ENCODE measurements around the gene RELA. TPM values are rescaled to one million over a fixed set of nuclear protein-coding genes. Genes with fewer than 3 reads are reported as not detected.

The RELA gene
- total and polyA plus RNA-seq, 8 donors = 51.3 to 70.6 (median 58.8) TPM

DNA sequence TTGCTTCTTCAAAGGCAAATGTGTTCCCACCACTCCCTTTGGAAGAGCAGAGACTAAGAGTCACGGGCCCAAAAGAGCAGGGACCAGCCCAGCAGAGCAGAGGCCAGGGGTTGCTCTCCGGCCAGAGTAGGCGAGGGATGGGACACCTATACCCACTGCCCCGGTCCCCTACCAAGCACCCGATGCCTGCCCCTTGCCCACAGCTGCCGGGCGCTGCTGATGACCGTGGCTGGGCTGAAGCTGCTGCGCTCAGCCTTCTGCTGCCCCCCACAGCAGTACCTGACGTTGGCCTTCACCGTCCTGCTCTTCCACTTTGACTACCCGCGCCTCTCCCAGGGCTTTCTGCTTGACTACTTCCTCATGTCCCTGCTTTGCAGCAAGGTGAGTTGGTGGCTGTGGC is 35.5 kb downstream of the RELA start:
- no peak for ATAC-seq

DNA sequence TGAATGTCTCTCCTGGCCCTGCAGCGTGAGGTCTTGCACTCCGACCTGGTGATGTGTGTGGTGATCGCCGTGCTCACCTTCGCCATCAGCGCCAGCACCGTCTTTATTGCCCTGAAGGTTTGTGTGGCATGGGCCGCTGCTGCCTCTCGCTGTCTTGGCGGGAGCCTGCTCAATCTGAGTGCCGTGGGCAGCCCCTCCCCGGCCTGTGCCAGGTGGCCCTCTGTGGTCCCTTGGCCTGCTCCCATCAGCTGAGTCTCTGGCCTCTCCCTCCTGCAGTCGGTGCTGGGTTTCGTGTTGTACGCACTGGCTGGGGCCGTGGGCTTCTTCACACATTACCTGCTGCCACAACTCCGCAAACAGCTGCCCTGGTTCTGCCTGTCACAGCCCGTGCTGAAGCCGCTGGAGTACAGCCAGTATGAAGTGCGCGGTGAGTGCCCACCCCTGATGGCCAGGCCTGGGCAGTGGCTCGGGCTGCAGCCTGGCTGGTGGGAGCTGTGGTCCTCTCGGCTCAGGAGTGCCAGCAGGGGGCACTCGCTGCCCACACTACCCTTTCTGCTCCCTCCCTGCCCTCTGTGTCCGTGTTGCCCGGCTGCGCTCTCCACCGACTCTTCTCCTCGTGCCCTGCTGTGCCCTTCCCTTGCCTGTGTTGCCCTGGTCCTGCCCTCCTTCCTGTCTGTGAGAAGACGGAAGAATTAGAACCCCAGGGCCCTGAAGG is 36.9 kb downstream of the RELA start:
- peak in 3 of 4 donors; percentile 67 to 93 (median 70) for DNase-seq
- ATAC-seq = peak; percentile 85
- H3K9me3 ChIP-seq = no peaks in the 10 kb centered on the region
- intact Hi-C loops (cut with DNase I) = loop anchor here in 1 of 2 donors (10.0 kb wide), 1 partner anchor 79 kb away; no protein-coding TSS in a partner anchor
- peaks cover 0 to 100% of the 10 kb centered on the region in 2 donors for H3K36me3 ChIP-seq
- H3K27me3 ChIP-seq = no peaks in the 10 kb centered on the region
- H3K4me3 ChIP-seq = no peak overlapping the region
- peaks cover 0 to 7% of the 10 kb centered on the region in 2 donors for H3K4me1 ChIP-seq
- H3K27ac ChIP-seq = no peak overlapping the region
- TF ChIP-seq, protein P1, sequence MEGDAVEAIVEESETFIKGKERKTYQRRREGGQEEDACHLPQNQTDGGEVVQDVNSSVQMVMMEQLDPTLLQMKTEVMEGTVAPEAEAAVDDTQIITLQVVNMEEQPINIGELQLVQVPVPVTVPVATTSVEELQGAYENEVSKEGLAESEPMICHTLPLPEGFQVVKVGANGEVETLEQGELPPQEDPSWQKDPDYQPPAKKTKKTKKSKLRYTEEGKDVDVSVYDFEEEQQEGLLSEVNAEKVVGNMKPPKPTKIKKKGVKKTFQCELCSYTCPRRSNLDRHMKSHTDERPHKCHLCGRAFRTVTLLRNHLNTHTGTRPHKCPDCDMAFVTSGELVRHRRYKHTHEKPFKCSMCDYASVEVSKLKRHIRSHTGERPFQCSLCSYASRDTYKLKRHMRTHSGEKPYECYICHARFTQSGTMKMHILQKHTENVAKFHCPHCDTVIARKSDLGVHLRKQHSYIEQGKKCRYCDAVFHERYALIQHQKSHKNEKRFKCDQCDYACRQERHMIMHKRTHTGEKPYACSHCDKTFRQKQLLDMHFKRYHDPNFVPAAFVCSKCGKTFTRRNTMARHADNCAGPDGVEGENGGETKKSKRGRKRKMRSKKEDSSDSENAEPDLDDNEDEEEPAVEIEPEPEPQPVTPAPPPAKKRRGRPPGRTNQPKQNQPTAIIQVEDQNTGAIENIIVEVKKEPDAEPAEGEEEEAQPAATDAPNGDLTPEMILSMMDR (IDR thresholded peaks at IDR 0.05) = peak; percentile 67 to 85

More for the DNA sequence above, 35.5 kb downstream of the RELA start:
- H3K4me1 ChIP-seq = peaks cover 0 to 7% of the 10 kb centered on the region in 2 donors
- no peak overlapping the region for H3K27ac ChIP-seq
- TF ChIP-seq, protein P1 (IDR thresholded peaks at IDR 0.05) = no peak
- no peaks in the 10 kb centered on the region for H3K27me3 ChIP-seq
- H3K4me3 ChIP-seq = no peak overlapping the region
- H3K36me3 ChIP-seq = peaks cover 0 to 100% of the 10 kb centered on the region in 2 donors
- no peak for DNase-seq
- no peaks in the 10 kb centered on the region for H3K9me3 ChIP-seq
- intact Hi-C loops (cut with DNase I) = loop anchor here in 1 of 2 donors (10.0 kb wide), 1 partner anchor 78 kb away; no protein-coding TSS in a partner anchor

DNA sequence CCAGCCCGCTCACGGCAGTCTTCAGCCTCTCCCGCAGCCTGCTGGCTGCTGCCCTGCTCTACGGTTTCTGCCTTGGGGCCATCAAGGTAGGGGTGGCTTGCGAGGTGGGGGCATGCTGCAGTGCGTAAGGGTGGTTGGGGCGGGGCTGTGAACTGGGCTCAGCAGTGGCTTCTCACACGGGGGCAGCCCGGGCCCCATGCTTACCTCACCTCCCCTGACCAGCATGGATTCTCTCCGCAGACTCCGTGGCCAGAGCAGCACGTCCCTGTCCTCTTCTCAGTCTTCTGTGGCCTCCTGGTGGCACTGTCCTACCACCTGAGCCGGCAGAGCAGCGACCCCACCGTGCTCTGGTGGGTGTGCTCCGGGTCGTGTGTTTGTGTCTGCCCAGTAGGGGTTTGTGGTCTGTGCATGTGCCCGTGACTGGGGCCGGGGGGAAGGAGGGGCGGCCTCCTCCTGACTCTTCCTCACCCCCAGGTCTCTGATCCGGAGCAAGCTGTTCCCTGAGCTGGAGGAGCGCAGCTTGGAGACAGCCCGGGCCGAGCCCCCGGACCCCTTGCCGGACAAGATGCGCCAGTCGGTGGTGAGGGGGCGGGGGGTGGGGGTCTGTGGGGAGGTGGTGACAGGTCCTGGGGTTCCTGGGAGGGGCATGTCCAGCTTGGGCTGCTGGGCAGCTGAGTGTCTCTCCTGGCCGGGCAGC is 37.6 kb downstream of the RELA start:
- intact Hi-C loops (cut with DNase I) = loop anchor here in 1 of 2 donors (10.0 kb wide), 1 partner anchor 80 kb away; no protein-coding TSS in a partner anchor
- ATAC-seq = no peak
- Histone ChIP-seq H3K27ac (no peak overlapping the region), H3K4me3 (no peak overlapping the region), H3K27me3 (no peaks in the 10 kb centered on the region), H3K4me1 (peaks cover 0 to 7% of the 10 kb centered on the region in 2 donors), H3K9me3 (no peaks in the 10 kb centered on the region), H3K36me3 (peaks cover 0 to 100% of the 10 kb centered on the region in 2 donors)
- TF ChIP-seq, protein P1 (IDR thresholded peaks at IDR 0.05) = no peak
- DNase-seq = no peak

DNA sequence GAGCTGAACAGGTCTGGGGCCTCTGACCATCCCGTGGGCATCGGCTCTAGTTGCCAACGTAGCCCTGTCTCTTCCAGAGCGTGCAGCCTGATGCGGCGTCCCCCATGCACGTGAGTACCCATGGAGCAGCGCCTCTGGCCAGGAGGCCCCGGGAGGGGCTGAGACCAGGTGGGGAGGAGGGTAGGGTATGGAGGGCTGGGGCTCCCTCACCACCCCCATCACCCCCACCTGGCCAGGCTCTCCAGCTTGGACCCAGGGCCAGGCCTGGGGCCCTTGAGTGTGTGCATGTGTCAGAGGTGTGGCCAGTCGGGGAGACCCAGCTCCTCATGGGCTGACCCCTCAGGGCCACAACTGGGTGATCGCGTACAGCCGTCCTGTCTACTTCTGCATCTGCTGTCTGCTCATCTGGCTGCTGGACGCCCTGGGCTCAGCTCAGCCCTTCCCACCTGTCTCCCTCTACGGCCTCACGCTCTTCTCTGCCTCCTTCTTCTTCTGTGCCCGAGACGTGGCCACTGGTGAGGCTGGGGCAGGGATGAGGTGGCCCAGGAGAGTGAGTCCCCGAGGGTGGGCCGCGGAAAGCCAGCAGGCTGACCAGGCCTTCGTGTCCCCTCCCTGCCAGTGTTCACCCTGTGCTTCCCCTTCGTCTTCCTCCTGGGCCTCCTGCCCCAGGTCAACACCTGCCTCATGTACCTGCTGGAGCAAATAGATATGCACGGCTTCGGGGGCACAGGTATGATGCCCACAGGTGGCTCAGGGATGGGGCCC is 38.7 kb downstream of the RELA start:
- Histone ChIP-seq H3K4me3 (no peak overlapping the region), H3K36me3 (peaks cover 0 to 100% of the 10 kb centered on the region in 2 donors), H3K9me3 (no peaks in the 10 kb centered on the region), H3K27ac (no peak overlapping the region), H3K4me1 (peaks cover 0 to 7% of the 10 kb centered on the region in 2 donors), H3K27me3 (no peaks in the 10 kb centered on the region)
- TF ChIP-seq, protein P1 (IDR thresholded peaks at IDR 0.05) = no peak
- ATAC-seq = no peak
- DNase-seq = peak in 1 of 4 donors; percentile 71
- intact Hi-C loops (cut with DNase I) = loop anchor here in 1 of 2 donors (10.0 kb wide), 1 partner anchor 81 kb away; no protein-coding TSS in a partner anchor

All from left lung (tissue), 10 donors.